WERI-Rb-1 (cell line): Measurements from ENCODE around the gene DPEP3.
"Not testable (repeated sequence)": the region's sequence is repeated elsewhere in the genome, so short reads cannot be mapped to it uniquely, and the experiment has no call there.

Experiments
- DNase-seq: peaks from one replicate; pipeline ENCODE4 v3.0.0-alpha.2; 2020
- H3K27ac ChIP-seq: fragments of 250-450 bp; sonication (Bioruptor Pico); 2 replicates; pipeline ENCODE4 v1.5.1; 2020; ENCODE audit warnings: mild to moderate bottlenecking, moderate library complexity
- H3K27me3 ChIP-seq: fragments of 250-450 bp; sonication (Bioruptor Pico); 2 replicates; pipeline ENCODE4 v1.5.1; 2021; ENCODE audit warnings: mild to moderate bottlenecking, low read depth, moderate library complexity; ENCODE audit not compliant: insufficient read depth, severe bottlenecking
- H3K36me3 ChIP-seq: fragments of 250-450 bp; sonication (Bioruptor Pico); 2 replicates; pipeline ENCODE4 v1.5.1; 2020; ENCODE audit warnings: mild to moderate bottlenecking, moderate library complexity
- H3K4me3 ChIP-seq: 2 replicates; pipeline ENCODE4 v1.5.1; 2011; ENCODE audit warnings: low read depth, mild to moderate bottlenecking, control low read depth, low read length
- H3K9me3 ChIP-seq: fragments of 250-450 bp; sonication (Bioruptor Pico); 2 replicates; pipeline ENCODE4 v1.5.1; 2021; ENCODE audit warnings: mild to moderate bottlenecking, moderate library complexity; ENCODE audit not compliant: severe bottlenecking
- CTCF ChIP-seq: IDR thresholded peaks from 2 replicates; pipeline ENCODE4 v1.5.1; 2011; ENCODE audit warnings: low read depth, mild to moderate bottlenecking, control low read depth, inconsistent platforms, low read length

The DPEP3 gene

GRCh38 chr16:67942200-67942509 is 38.1 kb downstream of the DPEP3 start:
- no peak overlapping the region for H3K27ac ChIP-seq
- no peaks in the 10 kb centered on the region for H3K9me3 ChIP-seq
- H3K27me3 ChIP-seq = no peaks in the 10 kb centered on the region
- DNase-seq = peak; percentile 58
- peaks cover 7% of the 10 kb centered on the region for H3K36me3 ChIP-seq
- peak; percentile 94 for TF ChIP-seq CTCF
- no peak overlapping the region for H3K4me3 ChIP-seq

- Histone ChIP-seq H3K27ac (no peak overlapping the region), H3K27me3 (no peaks in the 10 kb centered on the region), H3K36me3 (peaks cover 7% of the 10 kb centered on the region), H3K4me3 (no peak overlapping the region), H3K9me3 (no peaks in the 10 kb centered on the region)
- DNase-seq = no peak
- no peak for TF ChIP-seq CTCF
These were observed 38.7 kb downstream of the DPEP3 start for GRCh38 chr16:67941469-67942199.

GRCh38 chr16:67940446-67941089 is 39.7 kb downstream of the DPEP3 start:
- no peak for TF ChIP-seq CTCF
- DNase-seq = no peak
- Histone ChIP-seq H3K27ac (no peak overlapping the region), H3K4me3 (no peak overlapping the region), H3K9me3 (no peaks in the 10 kb centered on the region), H3K36me3 (peaks cover 7% of the 10 kb centered on the region), H3K27me3 (no peaks in the 10 kb centered on the region)

GRCh38 chr16:67939507-67940445 is 40.5 kb downstream of the DPEP3 start:
- Histone ChIP-seq H3K9me3 (no peaks in the 10 kb centered on the region), H3K27ac (no peak overlapping the region), H3K4me3 (no peak overlapping the region), H3K27me3 (no peaks in the 10 kb centered on the region), H3K36me3 (peaks cover 7% of the 10 kb centered on the region)
- no peak for TF ChIP-seq CTCF
- no peak for DNase-seq

- not testable (repeated sequence) for H3K36me3 ChIP-seq, H3K27me3 ChIP-seq, H3K4me3 ChIP-seq, H3K27ac ChIP-seq, DNase-seq, H3K9me3 ChIP-seq
These were observed 42.6 kb downstream of the DPEP3 start for GRCh38 chr16:67937713-67938112.
